ENCODE results near the gene OVOL1.

The OVOL1 gene

DNA sequence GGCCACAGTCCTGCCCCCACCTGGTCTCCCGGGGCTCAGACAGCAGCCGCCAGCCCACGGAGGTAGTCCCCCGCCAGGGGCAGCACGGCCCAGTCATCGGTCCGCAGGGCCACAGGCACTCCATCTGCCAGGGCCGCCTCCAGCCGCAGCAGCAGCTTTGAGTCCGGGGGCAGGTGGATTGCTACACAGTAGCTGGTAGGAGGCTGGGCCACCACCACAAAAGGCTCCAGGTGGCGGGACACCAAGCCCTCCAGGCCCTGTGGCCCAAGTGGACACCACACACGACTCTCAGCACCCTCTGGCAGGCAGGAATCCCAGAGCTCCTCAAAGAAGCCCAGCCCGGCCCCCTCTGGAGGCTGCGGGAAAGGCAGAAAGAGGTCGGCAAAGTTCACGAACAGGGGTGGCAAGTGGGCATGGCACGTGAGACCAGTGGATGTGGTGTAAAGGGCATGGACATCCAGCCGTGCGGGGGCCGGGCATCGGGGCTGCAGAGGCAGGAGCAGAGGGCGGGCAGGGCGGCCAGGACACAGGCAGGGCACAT, 9.0 kb upstream of the OVOL1 start:
- DNase-seq (ENCODE audit: low read depth in 2 of 2) = no peak

DNA sequence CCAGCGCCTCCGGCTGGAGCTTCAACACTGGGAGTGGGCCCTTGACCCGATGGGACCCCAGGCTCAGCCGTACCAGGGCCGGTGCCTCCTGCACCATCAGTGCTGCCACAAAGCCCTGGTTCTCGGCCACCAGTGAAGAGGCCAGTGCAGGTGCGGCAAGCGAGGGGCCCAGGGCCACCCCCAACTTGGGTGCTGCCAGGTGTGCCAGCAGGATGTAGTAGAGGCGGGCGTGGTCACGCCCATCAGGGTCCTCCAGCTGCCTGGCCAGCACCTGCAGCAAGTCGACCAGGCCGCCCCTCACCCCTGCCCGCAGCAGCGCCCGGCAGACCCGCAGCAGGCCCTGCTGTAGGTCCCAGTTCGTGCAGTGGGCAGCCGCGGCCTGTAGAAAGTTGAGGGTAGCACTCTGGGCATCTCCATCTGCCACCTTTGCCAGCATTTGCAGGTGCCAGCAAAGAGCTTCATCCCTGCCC, 8.4 kb upstream of the OVOL1 start:
- DNase-seq (ENCODE audit: low read depth in 2 of 2) = no peak

DNA sequence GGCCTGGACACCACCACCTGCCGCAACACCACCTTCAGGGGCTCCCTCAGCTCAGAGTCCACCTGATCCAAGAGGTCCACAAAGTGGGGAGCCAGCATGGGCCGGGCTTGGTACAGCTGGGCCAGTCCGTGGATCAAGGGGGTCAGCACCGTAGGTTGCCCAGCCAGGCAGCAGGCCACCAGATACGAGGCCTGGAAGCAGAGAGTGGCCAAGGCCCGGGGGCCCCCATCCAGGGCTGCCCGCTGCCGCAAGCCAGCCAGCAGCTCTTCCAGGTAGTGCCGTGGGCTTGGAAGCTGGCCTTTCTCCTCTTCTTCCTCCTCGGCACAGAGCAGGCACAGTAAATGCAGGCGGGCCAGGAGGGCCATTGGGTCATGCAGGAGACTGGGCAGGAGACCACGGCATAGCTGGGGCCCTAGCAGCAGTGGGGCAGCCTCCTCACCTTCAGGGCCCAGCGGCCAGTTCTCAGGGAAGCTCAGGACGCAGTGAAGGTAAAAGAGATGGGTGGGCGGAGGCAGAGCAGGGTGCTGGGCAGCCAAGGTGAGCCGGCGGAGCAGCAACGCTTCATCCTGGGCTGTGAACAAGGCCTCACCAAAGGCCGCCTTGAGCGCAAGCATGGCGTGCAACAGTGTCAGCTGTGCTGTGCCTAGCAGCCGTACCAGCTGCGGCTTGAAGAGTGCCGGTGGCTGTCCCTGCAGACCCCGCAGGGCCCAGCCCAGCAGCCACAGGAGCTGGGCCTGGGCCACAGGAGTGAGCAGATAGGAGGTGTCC, 7.8 kb upstream of the OVOL1 start:
- no peak for DNase-seq (ENCODE audit: low read depth in 2 of 2)

DNA sequence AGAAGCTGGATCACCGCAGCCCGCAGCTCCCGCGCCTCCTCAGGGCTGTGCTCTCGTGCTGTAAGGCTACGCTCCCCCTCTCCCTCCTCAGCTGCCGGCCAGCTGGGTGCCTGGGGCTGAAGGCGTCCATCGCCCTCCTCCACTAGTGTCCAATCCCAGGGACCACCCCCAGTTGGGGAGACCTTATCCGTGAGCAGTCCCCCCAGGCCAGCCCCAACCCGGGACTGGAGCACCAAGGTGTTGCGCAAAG, 7.3 kb upstream of the OVOL1 start:
- DNase-seq (ENCODE audit: low read depth in 2 of 2) = no peak

DNA sequence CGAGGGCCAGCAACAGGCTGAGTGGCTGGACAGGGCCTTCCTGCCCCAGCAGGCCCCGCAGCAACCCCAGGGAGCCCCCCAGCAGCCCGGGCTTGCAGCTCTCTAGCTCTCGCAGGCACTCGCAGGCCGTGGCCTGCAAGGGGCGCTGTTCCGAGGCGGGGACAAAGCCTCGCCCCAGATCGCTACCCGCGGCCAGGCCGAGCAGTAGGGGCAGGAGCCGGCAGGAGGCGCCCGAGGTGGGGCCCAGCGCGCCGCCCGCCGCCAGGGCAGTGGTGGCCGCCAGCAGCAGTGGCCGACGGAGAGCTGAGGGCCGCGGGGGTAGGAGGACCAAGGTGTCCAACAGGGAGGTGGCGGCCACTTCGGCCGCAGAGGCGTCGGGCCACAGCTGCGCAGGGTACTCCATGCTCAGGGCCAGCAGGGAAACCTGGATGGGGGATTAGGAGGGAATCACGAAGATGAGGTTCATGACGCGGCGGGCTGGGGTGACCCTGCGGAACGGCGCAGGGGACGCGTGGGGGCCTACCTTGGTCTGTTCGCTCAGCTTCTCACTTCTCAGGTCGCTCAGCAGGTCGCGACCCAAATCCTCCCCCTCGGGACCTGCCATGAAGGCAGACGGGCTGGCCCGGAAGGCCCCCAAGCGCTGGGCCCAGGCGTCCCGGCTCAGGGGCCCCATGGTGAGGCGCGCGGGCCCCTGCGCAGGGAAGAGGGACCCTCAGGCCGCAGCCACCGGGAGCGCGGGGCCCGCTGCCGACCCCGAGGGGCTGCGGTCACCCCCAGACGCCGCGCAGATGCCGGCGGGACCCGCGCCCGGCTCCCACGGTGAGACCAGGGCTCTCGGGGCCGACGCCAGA, 6.7 kb upstream of the OVOL1 start:
- DNase-seq (ENCODE audit: low read depth in 2 of 2) = peak; percentile 76 to 78

DNA sequence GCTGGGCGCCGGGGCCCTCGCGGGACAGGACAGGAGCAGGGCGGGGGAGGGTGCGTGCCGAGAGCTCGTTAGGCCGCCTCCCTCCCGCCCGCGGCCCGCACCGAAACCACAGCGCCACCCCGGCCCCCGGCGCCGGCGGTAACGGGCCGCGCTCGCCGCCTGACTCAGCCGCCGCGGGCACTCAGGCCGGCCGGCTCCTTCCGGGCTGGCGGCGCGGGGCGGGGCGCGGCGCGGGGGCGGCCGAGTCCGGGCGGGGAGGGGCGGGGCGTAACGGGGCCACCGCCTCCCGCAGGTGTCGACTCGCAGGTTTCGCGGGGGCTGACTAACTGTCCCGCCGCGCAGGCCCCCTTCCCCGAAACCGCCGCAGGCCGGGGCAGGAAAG, 6.1 kb upstream of the OVOL1 start, which contains the start of gene AP5B1:
AP5B1 (minus strand) TSS at position 207 of the 382 bp plus-strand sequence. CDS start 385 bp downstream, outside the sequence.
- DNase-seq (ENCODE audit: low read depth in 2 of 2) = peak; percentile 66 to 71

DNA sequence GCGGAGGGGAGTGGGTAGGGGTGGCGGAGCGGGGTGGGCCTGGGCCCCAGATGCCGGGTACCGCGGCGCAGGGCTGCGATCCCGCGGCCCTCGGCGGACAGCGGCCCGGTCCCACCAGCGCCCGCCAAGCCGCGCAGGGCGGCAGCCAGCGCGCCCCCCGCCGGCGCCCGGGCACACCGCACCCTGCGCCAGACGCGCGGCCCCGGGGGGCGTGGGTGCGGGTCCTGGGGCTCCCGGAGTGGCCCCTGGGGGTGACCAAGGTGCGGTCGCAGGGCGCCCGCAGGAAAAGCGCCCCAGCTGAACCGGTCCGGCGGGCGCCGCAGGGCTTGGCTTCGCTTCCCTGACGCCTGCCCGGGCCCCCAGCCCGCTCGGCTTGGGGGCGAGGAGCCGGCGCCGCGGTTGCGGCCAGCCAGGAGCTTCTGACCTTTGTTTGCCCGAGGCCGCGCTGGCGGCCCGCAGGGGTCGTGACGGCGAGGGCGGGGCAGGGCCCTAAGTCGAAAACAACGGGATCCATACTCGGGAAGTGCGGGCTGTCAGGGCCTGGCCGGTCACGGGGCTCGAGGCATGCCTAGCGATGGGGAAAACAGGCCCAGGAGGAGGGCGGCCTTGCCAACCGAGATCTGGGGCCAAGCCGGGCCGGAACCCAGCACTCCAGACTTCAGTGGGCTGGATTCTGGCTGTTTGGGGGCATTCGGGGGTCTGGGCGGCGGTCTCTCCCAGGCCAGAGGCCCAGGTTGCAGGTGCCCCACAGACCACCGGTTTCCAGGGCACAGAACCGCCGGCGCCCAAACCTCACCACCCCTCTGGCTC, 5.5 kb upstream of the OVOL1 start:
- DNase-seq (ENCODE audit: low read depth in 2 of 2) = no peak

DNA sequence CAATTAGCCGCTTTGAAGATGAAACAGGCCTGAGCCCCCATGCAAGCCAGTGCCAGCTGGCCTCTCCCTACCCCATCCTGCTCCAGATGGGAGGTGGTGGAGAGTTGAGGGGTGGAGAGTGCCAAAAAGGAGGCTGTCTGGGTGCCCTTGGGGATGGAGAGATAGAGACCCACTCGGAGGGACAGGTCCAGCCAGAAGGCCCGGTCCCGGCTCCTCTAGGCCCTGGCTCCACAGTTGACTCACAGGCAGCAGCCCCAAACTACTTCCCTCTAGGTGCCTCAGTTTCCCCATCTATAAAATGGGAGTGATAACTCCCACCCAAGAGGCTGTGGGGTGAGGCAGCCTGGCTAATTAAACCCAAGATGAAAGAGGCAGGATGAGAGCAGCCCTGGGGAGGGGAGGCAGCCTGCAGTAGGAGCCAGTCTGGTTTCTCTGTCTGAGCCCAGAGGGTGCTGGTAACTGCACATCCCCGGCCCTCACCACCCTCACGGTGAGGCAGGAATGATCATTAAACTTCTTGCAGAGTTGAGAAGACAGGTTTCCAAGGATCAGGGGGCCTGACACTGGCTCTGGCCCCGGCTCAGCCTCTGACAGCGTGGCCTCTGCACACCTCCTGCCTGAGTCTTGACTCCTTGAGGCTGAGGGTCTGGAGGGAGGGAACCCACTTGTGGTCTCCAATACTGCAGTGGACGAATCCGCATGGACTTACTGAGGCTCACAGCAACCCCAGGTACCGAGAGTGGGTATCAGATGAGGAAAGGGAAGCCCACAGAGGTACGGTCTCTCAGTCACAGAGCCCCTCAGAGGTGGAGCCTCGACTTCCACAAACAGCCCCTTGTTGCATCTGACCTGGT, 4.7 kb upstream of the OVOL1 start:
- no peak for DNase-seq (ENCODE audit: low read depth in 2 of 2)

DNA sequence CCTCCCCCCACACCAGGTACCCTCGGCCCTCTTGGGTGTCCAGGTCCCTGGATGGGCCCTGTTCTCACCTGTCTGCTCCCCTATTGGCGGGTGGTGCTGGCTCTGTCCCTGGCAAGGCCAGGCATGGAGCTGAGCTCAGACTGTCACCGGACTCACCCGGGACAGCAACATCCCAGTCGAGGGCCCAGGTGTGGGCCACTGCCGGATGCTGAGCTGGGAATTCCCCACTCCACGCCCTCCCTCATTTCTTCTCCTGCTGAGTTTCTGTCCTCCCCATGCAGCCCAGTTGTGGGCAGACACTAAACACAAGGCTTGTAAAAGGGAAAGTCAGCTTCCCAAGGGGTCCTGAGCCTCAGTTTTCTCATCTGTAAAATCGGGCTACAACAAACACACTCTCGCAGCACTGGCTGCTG, 4.0 kb upstream of the OVOL1 start:
- DNase-seq (ENCODE audit: low read depth in 2 of 2) = no peak

DNA sequence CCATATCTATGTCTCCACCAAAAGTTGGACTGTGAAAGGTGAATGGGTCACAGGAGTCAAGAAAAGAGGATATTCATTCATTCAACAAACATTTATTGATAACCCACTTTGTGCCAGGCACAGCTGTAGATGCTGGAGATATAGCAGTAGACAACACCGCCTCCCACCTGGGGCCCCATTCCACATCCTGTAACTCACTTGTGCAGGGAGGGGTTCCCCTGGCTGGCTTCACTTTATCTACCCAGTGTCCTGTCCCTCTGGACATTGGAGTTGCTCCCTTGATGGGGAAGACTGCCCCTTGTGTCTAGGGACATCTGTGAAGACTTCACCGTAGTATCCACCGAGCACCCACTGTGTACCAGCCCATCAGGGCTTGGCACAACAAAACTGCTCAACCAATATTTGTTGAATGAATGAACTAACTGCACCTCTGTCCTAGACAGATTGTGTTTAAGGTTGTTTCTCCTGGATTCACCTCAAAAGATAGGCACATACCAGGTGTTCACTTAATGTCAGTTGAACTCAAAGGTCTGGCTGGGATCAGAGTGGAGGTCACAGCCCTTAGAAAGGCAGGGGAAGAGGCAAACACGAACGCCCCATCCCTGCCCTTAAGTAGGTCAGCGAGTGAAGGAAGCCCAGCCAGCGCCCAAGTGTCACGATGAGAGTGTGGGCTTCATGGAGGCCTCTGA, 1.4 kb upstream of the OVOL1 start:
- no peak for DNase-seq (ENCODE audit: low read depth in 2 of 2)

DNA sequence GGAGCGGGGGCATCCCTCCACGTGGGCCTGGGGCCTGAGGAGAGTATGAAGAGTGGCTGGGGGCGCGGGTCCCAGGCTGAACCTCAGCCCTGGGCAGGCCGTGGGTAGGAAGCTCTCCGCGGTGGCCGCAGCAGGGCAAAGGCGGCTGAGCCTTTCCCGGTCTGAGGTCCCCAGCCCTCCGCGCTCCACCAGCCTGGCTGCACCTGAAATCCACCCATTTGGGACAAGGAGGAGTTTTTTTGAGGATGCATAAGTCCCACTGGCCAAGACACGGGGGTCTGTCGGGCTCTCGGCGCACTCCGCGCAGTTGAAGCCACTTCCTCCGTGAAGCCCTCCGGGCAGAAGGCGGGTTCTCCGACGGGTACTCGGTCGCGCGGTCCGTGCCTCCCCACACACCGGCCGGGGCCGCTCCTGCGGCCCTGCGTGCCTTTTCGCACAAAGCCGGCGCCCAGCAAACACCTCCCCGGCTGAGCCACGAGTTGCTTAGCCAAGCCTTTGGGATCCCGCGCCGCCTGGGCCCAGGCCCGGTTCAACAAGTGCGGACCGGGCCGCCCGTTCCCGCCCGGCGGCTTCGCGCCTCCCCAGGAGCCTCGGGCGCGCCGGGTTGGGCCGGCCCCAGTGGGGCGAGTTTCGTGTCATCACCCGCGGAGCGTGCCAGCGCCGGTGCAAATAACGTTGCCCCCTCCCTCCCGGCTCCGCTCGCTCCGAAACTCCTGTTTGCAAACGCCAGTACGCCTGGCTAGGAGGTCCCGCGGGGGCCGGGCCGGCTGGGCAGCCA, 666 bp upstream of the OVOL1 start:
- DNase-seq (ENCODE audit: low read depth in 2 of 2) = no peak

DNA sequence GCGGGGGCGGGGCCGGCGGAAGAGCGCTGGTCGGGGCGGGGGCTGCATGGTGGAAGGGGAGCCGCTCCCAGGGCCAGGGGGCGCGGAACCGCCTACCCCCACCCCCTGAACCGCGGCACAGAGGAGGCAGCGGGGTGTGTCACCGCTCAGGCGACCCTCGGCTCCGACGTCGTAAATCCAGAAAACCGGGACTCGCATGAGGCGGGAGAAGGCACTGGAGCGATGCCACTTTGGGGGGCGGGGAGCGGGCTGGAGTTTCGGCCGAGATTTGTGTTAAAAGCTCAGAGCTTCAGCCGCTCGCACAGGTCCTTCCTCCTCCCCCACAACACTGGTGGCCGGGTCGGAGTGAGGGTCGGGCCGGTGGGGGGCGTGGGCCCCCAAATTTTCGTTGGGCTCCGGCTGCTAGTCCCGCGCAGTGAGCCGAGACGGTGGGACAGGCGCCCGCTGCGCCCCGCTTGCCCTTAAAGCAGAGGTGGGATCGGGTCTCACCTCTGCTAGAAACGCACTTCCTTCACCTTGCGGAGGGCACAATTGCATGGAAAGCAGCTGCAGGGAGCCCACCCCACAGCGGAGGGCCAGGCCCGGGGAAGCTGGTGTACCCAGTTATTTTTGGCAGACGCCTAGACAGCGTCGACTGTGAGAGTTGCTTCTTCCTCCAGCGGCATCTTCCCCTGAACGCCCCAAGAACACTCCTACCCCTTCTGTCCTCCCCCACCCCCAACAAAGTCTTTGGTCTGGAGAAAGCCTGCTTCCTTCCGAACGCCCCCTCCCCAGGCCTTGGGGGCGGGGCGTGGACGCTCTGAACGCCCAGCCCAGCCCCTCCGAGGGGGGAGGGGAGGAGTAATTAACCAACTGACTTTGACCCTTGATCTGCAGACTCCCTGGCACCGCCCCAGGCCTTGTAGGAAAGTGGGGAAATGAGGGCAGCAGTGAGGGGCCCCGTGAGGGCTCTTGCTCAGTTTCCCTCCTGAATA, 1.1 kb downstream of the OVOL1 start:
- DNase-seq (ENCODE audit: low read depth in 2 of 2) = no peak

DNA sequence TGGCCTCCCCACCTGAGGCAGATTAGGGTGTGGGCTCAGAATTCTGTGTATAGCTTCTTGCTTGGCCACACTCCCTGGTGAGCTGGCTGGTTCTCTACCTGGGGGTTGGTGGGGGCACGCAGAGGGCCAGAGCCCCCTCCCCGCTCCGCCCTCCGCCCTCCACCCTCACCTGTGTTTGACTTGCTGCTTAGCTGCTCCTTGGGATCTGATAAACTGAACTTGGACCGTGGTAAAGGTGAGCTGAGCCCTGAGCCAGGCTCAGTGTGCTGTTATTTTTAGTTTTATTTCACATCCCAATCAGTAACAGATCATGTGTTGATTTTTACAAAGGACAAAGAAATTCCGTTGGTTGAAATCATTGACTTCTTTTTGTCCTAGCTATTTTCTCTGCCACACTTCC, 2.0 kb downstream of the OVOL1 start:
- DNase-seq (ENCODE audit: low read depth in 2 of 2) = no peak

DNA sequence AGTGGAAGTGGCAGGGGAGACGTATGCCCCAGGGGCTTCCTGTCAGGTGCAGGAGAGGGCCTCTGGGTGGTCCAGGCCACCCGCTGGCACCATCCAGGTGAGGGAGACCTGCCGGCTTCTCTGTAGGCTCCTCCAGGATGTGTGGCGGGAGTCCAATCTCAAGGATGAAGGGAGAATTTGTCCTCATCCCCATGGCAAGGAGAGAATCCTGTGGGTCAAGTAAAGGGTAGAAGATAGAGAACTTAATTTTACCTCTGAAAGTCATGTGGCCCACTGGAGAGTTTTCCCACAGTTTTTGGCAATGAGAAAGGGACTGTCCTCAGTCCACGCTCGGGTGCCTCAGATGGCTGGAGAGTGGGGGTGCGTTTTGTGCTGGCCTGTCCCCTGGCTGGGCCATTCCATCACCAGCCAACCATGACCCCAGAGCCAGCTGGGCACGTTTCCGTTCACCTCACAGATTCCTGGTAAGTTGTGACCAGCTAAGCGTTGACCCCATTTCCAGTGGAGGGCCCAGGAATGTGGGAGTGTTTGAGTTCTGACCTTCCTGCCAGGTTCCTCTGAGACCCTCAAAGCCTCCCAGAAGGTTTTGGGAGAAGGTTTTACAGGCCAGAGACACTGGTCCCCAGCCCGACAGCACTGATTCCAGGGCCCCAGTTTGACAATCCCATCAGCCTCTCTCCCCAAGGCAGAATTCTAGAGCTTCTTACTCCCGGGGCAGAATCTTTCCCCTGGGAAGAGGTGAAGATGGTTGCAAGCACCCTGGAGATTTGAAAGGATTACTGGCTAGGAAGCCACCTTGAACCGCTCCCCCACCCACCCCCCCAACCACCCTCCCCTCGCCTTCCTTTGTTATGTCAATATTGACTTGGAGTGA, 2.6 kb downstream of the OVOL1 start:
- no peak for DNase-seq (ENCODE audit: low read depth in 2 of 2)

DNA sequence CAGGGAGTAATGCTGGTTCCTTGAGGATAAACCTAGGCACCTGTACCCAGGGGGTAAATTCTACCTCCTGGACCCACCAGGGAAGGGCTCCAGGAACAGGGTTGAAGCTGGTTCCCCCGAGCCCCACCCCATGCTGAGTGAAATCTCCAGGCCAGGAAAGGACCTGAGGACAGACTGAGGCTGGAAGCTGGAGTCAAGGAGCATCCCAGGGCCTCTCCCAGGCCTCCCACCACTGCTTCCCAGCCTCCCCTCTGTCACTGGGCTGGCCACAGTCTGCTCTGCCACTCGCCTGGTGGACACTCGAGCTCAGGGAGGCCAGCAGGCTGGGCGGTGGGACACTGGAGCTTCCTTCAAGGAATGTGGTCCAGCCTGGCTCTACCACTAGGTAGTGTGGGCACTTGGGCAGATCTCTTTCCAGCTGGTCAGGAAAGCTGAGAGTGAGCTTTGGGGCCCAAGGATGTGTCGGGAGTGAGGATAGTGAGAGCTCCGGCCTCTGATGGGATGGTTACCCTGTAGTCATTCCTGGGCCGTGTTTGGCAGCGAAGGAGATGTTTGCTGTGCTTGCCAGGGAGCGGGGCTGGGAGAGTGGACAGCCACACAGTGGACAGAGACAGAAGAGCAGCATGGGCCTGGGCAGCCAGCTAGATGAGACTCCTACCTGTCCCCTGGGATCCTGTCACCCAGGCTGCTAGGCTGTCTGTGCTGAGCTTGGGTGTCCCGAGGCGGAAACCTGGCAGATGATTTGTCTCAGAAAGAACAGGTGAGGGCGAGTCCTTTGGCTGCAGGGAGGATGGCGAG, 3.4 kb downstream of the OVOL1 start:
- DNase-seq (ENCODE audit: low read depth in 2 of 2) = no peak

DNA sequence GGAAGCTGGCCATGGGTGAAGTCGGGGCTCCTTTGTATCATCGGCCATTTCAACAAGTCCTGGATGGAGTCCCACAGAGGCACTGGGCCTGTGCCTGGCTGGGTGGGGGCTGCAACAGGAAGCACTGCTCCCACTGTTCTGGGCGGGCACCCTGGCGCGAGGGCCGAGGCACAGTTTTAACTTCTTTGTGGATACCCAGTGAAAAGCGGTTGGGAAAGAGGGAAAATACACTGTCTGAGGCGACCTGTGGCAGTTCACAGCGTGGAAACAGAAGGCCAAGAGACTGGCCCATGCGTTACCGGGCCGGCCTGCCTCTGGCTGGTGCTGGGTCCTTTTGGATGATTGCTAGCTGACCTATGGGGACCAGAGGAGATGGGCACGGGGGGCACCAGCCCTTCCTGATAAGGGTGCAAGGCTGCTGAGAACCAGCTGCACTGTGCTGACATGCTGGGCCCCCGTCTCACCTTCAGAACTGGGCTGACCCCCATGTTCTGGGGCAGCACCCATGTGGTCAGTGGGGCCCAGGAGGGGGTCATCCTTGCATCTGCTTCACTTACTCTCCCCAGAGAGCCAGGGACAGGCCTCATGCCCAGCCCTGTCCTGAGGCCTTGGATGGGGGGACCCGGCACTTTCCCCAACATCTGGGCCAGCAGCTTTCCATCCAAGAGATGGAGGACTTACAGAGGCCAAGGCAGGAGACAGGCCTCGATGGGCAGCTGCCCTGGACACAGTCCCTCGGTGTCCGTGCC, 4.2 kb downstream of the OVOL1 start:
- DNase-seq (ENCODE audit: low read depth in 2 of 2) = no peak
